MCF 10A (cell line): ENCODE results near the gene SLC1A6. TPM values are rescaled to one million over a fixed set of nuclear protein-coding genes. Genes with fewer than 3 reads are reported as not detected.

Experiments
- BruUV-seq: library from RNA; stranded (reverse); fragments of 400-500 nt; replicated peaks from 2 replicates; lab custom pipeline; 2021; lab: Mats Ljungman, UMichigan
- CTCF ChIA-PET: fragments of 300-600 bp; sonication (Branson Sonifier 250); formaldehyde crosslinking; extraction: SDS; loops from one replicate; lab custom pipeline; 2021; ENCODE audit warnings: antibody characterized with exemption, inconsistent platforms; lab: Yijun Ruan, JAX
- POLR2A ChIA-PET: fragments of 300-600, 350-650 bp; sonication (Branson Sonifier 250); formaldehyde crosslinking; extraction: SDS; loops from one replicate; lab custom pipeline; 2020; ENCODE audit warnings: antibody characterized with exemption, inconsistent platforms; lab: Yijun Ruan, JAX
- DNase-seq: peaks from one replicate; pipeline ENCODE4 v3.0.0-alpha.2; 2018; ENCODE audit not compliant: unreplicated experiment
- H3K27ac Mint-ChIP-seq: one replicate; pipeline ENCODE4 v1.8.0; 2022; ENCODE audit warnings: mild to moderate bottlenecking, low read depth, mixed read lengths; ENCODE audit not compliant: unreplicated experiment
- H3K27me3 Mint-ChIP-seq: one replicate; pipeline ENCODE4 v1.8.0; 2022; ENCODE audit warnings: mixed read lengths; ENCODE audit not compliant: insufficient read depth, unreplicated experiment
- H3K36me3 Mint-ChIP-seq: one replicate; pipeline ENCODE4 v1.8.0; 2022; ENCODE audit warnings: mild to moderate bottlenecking, moderate library complexity, mixed read lengths; ENCODE audit not compliant: insufficient read depth, unreplicated experiment
- H3K4me1 Mint-ChIP-seq: one replicate; pipeline ENCODE4 v1.8.0; 2022; ENCODE audit warnings: mixed read lengths; ENCODE audit not compliant: insufficient read depth, unreplicated experiment
- H3K4me3 Mint-ChIP-seq: one replicate; pipeline ENCODE4 v1.8.0; 2022; ENCODE audit warnings: mild to moderate bottlenecking, moderate library complexity, mixed read lengths; ENCODE audit not compliant: unreplicated experiment
- H3K9me3 Mint-ChIP-seq: one replicate; pipeline ENCODE4 v1.8.0; 2022; ENCODE audit warnings: mixed read lengths; ENCODE audit not compliant: unreplicated experiment
- CTCF ChIP-seq: fragments of 200-600 bp; IDR thresholded peaks from one replicate; pipeline ENCODE4 v1.8.0; 2022; ENCODE audit warnings: antibody characterized with exemption, mild to moderate bottlenecking; ENCODE audit not compliant: unreplicated experiment
- intact Hi-C: fragments of 100-400 bp; cut with micrococcal nuclease; formaldehyde crosslinking; loops from 2 replicates; pipeline ENCODE4 v1.14.1; 2022
- total RNA-seq: library from RNA; stranded (reverse); gene quantifications from 2 replicates; pipeline ENCODE4 v1.2.3, GENCODE V29; 2022

SLC1A6 gene
- total RNA-seq, 1 experiment from 2014 or later, result not detected

DNA sequence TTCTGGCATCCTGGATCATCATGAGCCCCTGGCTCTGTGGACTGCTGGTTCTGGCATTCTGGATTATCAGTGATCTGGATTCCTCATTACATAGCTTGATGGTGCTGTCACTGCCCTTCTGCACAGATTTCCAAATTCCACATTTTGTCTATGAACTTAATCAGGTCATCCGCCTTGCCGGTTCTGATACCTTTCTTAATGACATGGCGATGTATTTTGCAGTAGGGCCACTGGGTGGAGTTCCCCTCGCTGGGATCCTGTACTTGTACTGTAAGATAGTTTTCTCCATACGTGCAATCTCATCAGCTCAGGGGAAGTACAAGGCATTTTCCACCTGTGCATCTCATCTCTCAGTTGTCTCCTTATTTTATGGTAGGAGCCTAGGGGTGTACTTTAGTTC, 62.8 kb downstream of the SLC1A6 start:
- no peaks in the 10 kb centered on the region for H3K36me3 Mint-ChIP-seq
- no TSS peak for BruUV-seq
- intact Hi-C loops, result no loop called here
- H3K9me3 Mint-ChIP-seq, result peaks cover 5% of the 10 kb centered on the region
- no peaks in the 10 kb centered on the region for H3K4me1 Mint-ChIP-seq
- ChIA-PET POLR2A (no interaction called here), CTCF (interaction anchor here (0.6 to 1.2 kb wide), 2 partner anchors 28 to 121 kb away, joined by 3 read pairs; no protein-coding TSS in a partner anchor)
- no peak overlapping the region for H3K4me3 Mint-ChIP-seq
- TF ChIP-seq CTCF, result no peak
- peaks cover 10% of the 10 kb centered on the region for H3K27me3 Mint-ChIP-seq
- no peak overlapping the region for H3K27ac Mint-ChIP-seq
- DNase-seq, result peak; percentile 3

DNA sequence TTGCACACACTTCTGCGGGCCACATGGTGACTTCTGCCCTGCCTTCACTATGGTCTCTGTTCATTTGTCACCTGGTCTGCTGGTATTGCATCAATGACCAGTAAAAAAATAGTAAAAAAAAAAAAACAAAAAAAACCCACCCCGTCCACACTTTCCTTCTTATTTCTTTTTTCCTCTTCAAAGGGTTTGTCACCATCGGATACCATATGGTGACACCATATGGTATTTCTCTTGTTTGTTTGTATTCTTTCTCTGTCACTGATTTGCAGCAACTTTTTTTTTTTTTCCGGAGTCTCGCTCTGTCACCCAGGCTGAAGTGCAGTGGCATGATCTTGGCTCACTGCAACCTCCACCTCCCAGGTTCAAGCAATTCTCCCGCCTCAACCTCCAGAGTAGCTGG, 64.5 kb downstream of the SLC1A6 start:
- no peak for TF ChIP-seq CTCF
- no peaks in the 10 kb centered on the region for H3K36me3 Mint-ChIP-seq
- DNase-seq, result no peak
- BruUV-seq, result no TSS peak
- H3K9me3 Mint-ChIP-seq, result peaks cover 5% of the 10 kb centered on the region
- H3K27me3 Mint-ChIP-seq, result peaks cover 10% of the 10 kb centered on the region
- H3K27ac Mint-ChIP-seq, result peak overlapping the region; percentile 36
- ChIA-PET CTCF (interaction anchor here (0.7 kb wide), 1 partner anchor 315 kb away, joined by 3 read pairs; no protein-coding TSS in a partner anchor), POLR2A (no interaction called here)
- intact Hi-C loops, result no loop called here
- no peak overlapping the region for H3K4me3 Mint-ChIP-seq
- H3K4me1 Mint-ChIP-seq, result no peaks in the 10 kb centered on the region

DNA sequence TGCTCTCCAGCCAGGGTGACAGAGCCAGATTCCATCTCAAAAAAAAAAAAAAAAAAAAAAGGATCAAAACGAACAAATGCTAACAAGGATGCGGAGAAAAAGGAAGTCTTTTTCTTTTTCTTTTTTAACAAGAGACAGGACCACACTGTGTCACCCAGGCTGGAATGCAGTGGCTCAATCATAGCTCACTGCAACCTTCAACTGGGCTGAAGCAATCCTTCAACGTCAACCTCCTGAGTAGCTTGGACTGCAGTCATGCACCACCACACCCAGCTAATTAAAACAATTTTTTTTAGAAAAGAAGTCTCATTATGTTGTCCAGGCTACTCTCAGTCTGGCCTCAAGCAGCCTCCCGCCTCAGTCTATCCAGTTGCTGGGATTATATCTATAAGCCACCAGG, 73.0 kb downstream of the SLC1A6 start:
- ChIA-PET POLR2A (interaction anchor here (0.6 kb wide), 1 partner anchor 473 kb away, joined by 3 read pairs; no protein-coding TSS in a partner anchor), CTCF (interaction anchor here (0.5 to 0.6 kb wide), 2 partner anchors 147 to 1202 kb away, joined by 3 to 4 read pairs; no protein-coding TSS in a partner anchor)
- H3K4me3 Mint-ChIP-seq, result no peak overlapping the region
- no peaks in the 10 kb centered on the region for H3K4me1 Mint-ChIP-seq
- DNase-seq, result no peak
- no peak overlapping the region for H3K27ac Mint-ChIP-seq
- TF ChIP-seq CTCF, result no peak
- H3K27me3 Mint-ChIP-seq, result peaks cover 19% of the 10 kb centered on the region
- no peaks in the 10 kb centered on the region for H3K9me3 Mint-ChIP-seq
- intact Hi-C loops, result no loop called here
- no peaks in the 10 kb centered on the region for H3K36me3 Mint-ChIP-seq
- no TSS peak for BruUV-seq

DNA sequence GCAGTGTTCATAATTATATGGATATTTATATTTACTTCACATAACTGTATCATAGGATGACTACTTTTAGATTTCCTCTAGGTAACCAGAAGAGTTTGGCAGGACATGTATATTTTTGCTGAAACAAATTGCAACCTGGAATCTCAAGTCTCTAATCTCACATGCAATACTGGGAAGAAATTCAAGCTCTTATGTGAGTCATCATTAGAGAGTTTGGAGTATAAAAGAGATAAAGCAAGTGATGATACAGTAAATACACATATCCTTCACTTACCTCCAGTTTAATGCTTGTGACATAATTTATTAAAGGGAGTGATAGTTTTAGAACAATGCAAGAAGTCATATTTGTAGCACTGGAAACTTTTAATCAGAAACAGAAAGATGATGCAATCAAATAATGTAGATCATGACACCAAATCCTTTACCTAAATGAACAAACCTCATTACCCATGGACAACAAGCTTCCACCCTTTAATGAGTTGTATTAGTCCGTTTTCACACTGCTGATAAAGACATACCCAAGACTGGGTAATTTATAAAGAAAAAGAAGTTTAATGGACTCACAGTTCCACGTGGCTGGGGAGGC, 77.9 kb downstream of the SLC1A6 start:
- intact Hi-C loops, result no loop called here
- no peak for DNase-seq
- Mint-ChIP-seq H3K36me3 (no peaks in the 10 kb centered on the region), H3K9me3 (no peaks in the 10 kb centered on the region), H3K4me3 (no peak overlapping the region), H3K27ac (no peak overlapping the region), H3K27me3 (peaks cover 19% of the 10 kb centered on the region), H3K4me1 (no peaks in the 10 kb centered on the region)
- POLR2A ChIA-PET, result no interaction called here
- no TSS peak for BruUV-seq
- CTCF ChIA-PET, result interaction anchor here (0.9 kb wide), 1 partner anchor 14 kb away, joined by 4 read pairs; no protein-coding TSS in a partner anchor
- TF ChIP-seq CTCF, result no peak

Other genes starting within 250 kb of the SLC1A6 start
- gene ADGRE2, start 201.3 kb downstream of the SLC1A6 start, total RNA-seq, result 6.9 and 8.0 TPM in 2 replicates
- gene OR7A5, start 144.7 kb downstream of the SLC1A6 start, total RNA-seq, result not detected in 2 replicates
- gene OR7C1, start 144.7 kb downstream of the SLC1A6 start, total RNA-seq, result not detected in 2 replicates
- not detected in 2 replicates for gene OR7A10, start 130.9 kb downstream of the SLC1A6 start, total RNA-seq
- not detected in 2 replicates for gene OR7A17, start 93.7 kb downstream of the SLC1A6 start, total RNA-seq
- not detected in 2 replicates for gene OR7C2, start 38.4 kb downstream of the SLC1A6 start, total RNA-seq
- not detected in 2 replicates for gene CASP14, start 69.6 kb upstream of the SLC1A6 start, total RNA-seq
- not detected in 2 replicates for gene OR1I1, start 102.3 kb upstream of the SLC1A6 start, total RNA-seq
- gene SYDE1, start 127.5 kb upstream of the SLC1A6 start, total RNA-seq, result 22.6 and 24.2 TPM in 2 replicates
- gene NOTCH3, start 221.1 kb upstream of the SLC1A6 start, total RNA-seq, result 3.7 and 7.7 TPM in 2 replicates